HG02981 (cell line): ENCODE measurements around the gene SLC16A8.
"Not testable (repeated sequence)": the region's sequence is repeated elsewhere in the genome, so short reads cannot be mapped to it uniquely, and the experiment has no call there.

Experiments used
- ATAC-seq: cut with Tn5 transposase; IDR thresholded peaks from one replicate; pipeline ENCODE4 v1.9.1; 2021; ENCODE audit warnings: mild to moderate bottlenecking, moderate library complexity; ENCODE audit not compliant: unreplicated experiment

SLC16A8 gene

GRCh38 chr22:38088629-38089473 lies 4.9 kb upstream of the SLC16A8 start:
- no peak for ATAC-seq

- no peak for ATAC-seq
Measured at GRCh38 chr22:38087855-38088254, 3.9 kb upstream of the SLC16A8 start.

- ATAC-seq: no peak
Measured at GRCh38 chr22:38086942-38087341, 3.0 kb upstream of the SLC16A8 start.

- no peak for ATAC-seq
Measured at GRCh38 chr22:38086001-38086845, 2.2 kb upstream of the SLC16A8 start.

GRCh38 chr22:38085501-38085900 lies 1.5 kb upstream of the SLC16A8 start:
- no peak for ATAC-seq

GRCh38 chr22:38085056-38085455 lies 1.1 kb upstream of the SLC16A8 start:
- no peak for ATAC-seq

- ATAC-seq: no peak
Measured at GRCh38 chr22:38082986-38083710, 836 bp downstream of the SLC16A8 start.

DNA sequence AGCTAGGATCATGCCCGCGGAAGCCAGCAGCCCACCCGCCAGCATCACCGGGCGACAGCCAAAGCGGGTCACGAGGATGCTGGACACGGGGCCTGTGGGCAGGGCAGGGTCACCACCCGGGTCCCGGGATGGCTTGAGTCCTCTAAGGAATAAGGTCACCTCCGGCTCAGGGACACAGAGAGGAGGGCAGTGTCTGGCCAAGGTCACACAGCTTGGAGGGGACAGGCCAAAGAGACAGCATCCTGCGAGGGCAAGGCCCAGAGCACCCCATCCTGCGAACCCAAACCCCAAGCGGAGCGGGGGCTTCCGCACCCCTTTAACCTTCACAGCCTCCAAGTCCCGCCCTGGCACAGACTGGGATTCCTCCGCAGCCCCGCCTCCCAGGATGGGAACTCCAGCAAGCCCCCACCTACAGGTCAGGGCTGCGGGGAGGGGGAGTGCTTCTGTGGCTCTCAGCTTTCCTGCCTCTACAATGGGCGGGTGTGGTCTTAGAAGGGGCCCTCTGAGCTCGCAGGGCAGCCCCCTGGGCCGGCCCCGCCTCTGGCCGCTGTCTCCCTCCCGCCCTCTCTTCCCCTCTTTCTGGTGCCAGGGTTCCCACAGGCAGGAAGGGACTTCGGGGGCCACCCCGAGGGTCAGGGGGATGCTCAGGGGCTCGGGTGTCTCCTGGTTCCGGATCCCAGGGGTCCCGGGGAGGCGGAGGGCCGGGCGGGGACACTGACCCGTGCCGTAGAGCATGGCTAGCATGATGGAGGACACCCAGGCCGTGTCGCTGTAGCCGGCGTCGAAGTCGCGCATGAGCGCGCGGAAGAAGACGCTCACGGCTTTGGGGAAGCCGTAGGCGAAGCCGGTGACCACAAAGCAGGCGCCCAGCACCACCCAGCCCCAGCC lies 1.8 kb downstream of the SLC16A8 start:
- no peak for ATAC-seq

DNA sequence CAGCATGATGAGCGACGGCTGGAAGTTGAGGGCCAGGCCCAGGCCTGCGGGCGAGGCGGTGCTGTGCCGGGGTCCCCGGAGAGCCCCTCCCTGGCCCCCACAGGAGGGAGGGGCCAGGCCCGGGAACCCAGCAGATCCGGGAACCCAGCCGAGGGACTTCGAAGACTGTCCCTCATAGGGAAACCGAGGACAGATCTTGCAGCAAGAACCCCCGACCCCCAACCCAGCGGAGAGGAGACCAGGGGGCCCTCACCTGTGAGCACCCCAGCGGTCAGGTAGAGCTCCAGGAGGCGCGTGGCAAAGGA lies 2.4 kb downstream of the SLC16A8 start:
- ATAC-seq: no peak

GRCh38 chr22:38080850-38081635 lies 2.9 kb downstream of the SLC16A8 start:
- ATAC-seq: no peak

DNA sequence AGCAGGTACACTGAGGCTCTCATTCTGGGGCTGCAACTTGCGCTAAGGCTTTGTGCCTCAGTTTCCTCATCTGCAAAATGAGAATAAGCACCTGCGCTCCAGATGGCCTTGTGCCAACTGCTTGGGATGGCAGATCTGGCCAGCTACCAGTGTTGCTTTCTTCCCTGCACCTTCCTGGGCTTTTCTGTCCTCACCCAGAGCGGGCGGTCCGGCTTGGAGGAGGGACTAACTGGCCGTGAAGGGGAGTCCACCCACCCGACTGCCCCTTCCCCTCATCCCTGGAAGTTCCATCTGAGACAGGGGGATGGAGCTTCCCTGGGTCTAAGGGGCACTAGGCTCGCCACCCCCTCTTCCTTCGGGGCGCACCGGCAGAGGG lies 3.5 kb downstream of the SLC16A8 start:
- no peak for ATAC-seq

DNA sequence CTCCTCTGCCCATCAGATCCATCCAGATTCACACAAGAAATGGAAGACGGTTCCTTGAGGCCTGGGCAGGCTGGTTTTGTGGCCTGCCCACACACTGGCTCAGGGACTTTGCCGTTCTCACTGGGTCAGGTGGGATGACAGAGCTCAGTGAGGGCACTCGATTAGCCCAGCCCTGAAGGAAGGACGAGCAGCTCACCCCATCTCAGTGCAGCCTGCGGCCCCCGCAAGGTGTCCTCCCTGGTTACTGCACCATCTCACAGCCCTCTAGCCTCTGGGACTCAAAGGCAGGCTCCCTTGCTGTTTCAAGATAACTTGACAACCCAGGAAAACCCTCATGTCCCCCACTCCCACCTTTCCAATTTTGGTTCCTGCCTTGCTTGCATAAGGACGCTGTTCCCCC lies 4.2 kb downstream of the SLC16A8 start:
- ATAC-seq: no peak

GRCh38 chr22:38079208-38079607 lies 4.8 kb downstream of the SLC16A8 start:
- not testable (repeated sequence) for ATAC-seq

GRCh38 chr22:38078046-38078840 lies 5.7 kb downstream of the SLC16A8 start:
- ATAC-seq: no peak

GRCh38 chr22:38077595-38077994 lies 6.4 kb downstream of the SLC16A8 start:
- no peak for ATAC-seq

GRCh38 chr22:38077096-38077495 lies 6.9 kb downstream of the SLC16A8 start:
- no peak for ATAC-seq

GRCh38 chr22:38075961-38076360 lies 8.0 kb downstream of the SLC16A8 start:
- no peak for ATAC-seq

DNA sequence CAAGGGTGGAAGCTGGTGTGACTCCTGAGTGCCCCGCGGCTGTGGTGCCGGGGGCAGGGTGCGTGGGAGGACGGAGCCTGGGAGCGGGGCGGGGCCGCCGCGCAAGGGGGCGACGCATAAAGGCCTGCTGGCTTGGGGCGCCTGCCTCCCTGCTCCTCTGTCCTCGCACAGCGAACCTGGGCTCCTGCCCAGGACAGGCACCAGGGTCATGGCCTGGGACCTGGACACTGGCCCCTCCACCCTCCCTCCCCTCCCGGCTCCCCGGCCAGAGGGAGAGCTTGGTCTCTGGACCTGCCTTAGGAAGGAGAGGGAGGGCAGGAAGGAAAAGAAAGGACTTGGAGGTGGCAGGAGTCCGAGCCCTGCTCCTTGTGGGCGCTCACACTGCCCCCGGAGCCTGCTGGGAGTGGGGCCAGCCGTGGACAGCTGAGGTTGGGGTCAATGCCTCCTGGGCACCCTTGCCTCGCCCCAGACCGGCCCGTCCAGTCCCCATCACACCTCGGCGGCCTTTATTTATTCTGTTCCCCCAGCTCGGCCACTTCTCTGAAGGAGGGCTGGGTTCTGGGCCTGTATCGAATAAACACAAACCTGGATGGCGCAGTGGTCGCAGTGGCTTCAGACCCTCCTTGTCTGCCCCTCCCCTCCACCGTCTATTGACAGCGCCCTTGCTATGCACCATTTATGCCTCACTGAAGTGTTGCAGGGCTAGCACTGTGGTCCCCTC lies 8.7 kb downstream of the SLC16A8 start:
- no peak for ATAC-seq
